GM12892 (cell line): ENCODE data around the gene PAN3.
"Not testable (repeated sequence)": the region's sequence is repeated elsewhere in the genome, so short reads cannot be mapped to it uniquely, and the experiment has no call there.

ENCODE experiments used
- DNase-seq: peaks from one replicate; pipeline ENCODE4 v3.0.0; 2011; ENCODE audit not compliant: insufficient read length
- FAIRE-seq: peaks from 2 replicates; lab custom pipeline; 2011; peaks lifted over from hg19 to GRCh38; lab: Jason Lieb, UNC
- POLR2A ChIP-seq: IDR thresholded peaks from 2 replicates; pipeline ENCODE4 v1.6.1; 2011; ENCODE audit warnings: low read depth, low read length, control low read depth
- POLR2AphosphoS5 ChIP-seq: IDR thresholded peaks from 2 replicates; pipeline ENCODE4 v1.6.1; 2011; ENCODE audit warnings: low read depth, low read length, control low read depth
- TAF1 ChIP-seq: IDR thresholded peaks from 2 replicates; pipeline ENCODE4 v1.6.1; 2011; ENCODE audit warnings: low read depth, mild to moderate bottlenecking, control low read depth, low read length, borderline replicate concordance

PAN3 gene

DNA sequence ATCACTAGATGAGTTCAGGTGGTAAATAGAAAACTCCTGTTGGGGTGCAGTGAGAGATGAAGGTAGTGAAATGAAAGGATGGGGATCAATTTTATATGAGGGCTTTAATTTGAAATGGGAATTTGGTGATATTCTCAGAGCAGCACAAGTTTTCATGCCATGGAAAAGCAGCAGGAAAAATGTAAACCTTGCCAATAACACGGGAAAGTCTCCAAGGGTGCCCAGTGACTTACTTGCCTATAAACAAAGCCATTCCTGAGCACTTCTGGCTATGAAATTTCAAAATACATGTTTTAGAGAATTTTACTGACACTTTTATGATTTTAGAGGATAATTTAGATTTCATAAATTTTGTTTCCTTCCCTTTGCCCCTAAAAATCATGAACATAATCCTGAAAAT is 21.6 kb upstream of the PAN3 start:
- DNase-seq: no peak
- no peak for FAIRE-seq
- TF ChIP-seq POLR2A: no peak
- TF ChIP-seq TAF1: no peak
- no peak for TF ChIP-seq POLR2AphosphoS5

DNA sequence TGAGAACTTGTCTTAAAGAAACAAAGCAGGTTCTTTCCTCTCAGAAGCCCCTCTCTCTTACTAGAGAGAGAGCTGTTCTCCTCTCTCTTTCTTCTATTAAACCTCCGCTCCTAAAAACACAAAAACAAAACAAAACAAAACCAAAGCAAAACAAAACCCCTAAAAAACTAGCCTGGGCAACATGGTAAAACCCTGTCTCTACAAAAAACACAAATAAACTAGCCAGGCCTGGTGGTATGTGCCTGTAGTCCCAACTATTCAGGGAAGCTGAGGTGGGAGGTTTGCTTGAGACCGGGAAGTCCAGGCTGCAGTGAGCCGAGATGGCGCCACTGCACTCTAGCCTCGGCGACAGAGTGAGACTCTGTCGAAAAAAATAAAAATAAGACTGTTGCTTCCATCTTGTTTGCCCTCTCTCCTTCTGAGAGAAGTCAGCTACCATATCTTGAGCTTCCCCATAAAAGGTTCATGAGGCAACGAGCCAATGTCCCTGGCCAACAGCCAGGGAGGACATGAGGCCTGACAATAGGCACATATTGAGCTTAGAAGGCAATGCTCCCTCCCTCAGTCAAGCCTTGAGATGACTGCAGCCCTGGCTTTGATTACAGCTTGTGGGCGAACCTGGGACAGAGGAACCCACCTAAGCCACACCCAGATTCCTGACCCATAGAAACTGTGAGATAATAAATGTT is 20.5 kb upstream of the PAN3 start:
- no peak for TF ChIP-seq TAF1
- no peak for TF ChIP-seq POLR2A
- TF ChIP-seq POLR2AphosphoS5: no peak
- FAIRE-seq (no peak), DNase-seq (no peak)

DNA sequence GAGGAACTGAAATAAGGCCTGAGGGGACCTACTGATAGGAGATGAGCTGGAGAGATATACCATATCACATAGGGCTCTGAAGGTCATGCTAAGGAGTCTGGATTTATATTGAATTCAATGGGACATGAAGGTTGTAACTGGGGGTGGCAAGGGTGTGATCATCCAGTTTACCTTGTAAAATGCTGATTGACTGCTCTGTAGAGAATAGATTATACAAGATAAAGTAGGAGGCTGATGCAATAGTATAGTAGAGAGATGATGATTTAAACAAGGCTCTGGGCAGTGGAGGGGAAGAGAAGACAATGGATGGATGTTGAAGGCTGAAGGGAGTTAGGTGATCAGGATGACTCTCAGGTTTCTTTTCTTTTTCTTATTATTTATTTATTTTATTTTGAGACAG is 18.0 kb upstream of the PAN3 start:
- FAIRE-seq: no peak
- TF ChIP-seq POLR2A: no peak
- TF ChIP-seq POLR2AphosphoS5: no peak
- no peak for TF ChIP-seq TAF1
- no peak for DNase-seq

DNA sequence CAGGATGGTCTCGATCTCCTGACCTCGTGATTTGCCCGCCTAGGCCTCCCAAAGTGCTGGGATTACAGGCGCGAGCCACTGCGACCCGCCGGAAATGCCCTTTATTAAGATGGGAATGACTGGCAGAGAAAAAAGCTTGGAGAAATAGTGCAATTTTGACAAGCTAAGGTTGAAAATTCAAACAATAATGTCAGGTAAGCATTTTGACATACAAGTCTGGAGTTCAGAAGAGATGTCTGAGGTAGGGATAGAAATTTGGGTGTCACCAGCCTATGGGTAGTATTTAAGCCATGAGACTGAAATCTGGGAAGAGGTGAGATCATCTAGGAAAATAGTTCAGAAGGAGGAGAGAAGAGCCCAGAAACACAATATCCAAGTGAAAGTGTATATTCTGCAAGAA is 17.1 kb upstream of the PAN3 start:
- FAIRE-seq (no peak), DNase-seq (no peak)
- TF ChIP-seq POLR2A (no peak), POLR2AphosphoS5 (no peak), TAF1 (no peak)

DNA sequence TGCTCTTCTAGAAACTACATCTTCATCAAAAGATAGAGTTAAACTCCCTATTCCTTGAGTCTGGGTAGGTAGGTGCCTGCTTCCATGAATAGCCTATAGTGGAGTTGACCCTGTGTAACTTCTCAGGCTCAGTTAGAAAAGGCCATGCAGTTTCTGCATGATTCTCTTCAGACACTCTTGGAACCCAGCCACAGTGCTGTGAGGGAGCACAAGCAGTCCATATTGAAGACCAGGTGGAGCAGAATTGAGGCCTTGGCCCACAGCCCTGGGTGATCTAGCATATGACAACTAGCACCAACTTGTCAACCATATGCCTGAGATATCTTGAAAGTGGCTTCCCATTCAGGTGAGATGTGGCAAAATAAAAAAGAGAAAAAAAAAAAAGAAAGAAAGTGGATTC is 10.3 kb upstream of the PAN3 start:
- FAIRE-seq: no peak
- TF ChIP-seq POLR2A (no peak), POLR2AphosphoS5 (no peak), TAF1 (no peak)

DNA sequence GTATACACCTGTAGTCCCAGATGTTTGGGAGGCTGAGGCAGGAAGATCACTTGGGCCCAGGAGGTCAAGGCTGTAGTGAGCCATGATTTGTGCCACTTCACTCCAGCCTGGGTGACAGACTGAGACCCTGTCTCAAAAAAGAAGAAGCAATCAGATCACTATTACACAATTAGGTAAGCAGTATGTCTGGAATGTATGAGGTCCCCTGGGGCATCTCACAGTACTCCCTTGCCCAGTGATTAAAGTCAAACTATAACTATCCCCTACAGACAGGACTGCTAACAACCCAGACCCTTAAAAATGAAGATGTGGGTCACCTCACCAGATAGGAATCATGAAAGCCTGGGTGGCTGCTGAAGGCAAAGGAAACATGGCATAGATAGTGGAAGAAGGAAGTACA is 9.4 kb upstream of the PAN3 start:
- DNase-seq (no peak), FAIRE-seq (no peak)
- TF ChIP-seq POLR2A (no peak), TAF1 (no peak), POLR2AphosphoS5 (no peak)

More for the DNA sequence above, 10.3 kb upstream of the PAN3 start:
- no peak for DNase-seq

DNA sequence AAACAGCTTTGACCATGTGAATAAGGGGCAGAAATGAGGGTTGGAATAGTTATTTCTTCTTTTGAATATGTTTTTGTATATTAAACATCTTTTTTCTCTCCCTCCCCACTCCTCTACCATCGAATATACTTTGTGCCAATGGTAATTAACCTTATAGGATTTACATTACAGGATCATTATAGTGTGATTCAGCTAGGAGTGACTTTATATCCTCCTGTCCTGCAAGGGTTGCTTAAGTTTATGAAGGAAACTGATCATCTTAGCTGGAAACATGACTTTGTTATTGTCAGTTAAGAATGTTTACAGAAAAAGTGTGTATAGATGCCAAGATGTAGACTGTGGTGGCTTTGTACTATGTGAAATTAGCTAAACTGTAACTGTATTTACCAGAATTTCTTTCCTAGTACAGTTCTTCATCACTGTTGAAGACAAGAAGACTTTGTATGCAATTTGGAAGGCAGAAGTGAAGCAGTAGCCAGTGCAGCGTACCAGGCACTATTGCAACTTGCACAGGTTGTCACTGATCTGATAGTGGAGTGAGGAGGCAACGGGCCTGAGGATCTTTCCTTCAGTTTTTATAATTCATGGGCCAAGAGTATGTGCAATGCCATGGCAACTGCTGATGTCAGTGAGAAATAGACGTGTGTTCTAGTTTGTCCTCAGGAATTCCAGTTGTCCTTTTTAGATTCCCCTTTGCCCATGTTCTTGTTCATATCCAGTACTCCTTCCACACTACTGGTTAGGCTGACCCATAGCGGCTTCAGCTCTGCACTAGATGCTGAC is 8.2 kb upstream of the PAN3 start:
- FAIRE-seq (no peak), DNase-seq (no peak)
- TF ChIP-seq TAF1 (no peak), POLR2A (no peak), POLR2AphosphoS5 (no peak)

DNA sequence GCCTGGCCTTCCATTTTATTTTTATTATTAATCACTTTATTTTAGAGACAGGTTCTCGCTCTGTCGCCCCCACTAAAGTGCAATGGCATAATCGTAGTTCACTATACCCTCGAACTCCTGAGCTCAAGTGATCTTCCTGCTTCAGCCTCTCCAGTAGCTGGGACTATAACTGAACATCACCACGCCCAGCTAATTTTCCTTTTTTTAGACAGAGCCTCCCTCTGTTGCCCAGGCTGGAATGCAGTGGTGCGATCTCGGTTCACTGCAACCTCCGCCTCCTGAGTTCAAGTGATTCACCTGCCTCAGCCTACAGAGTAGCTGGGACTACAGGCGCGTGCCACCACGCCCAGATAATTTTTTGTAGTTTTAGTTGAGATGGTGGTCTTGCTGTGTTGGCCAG is 6.7 kb upstream of the PAN3 start:
- TF ChIP-seq TAF1 (no peak), POLR2A (no peak), POLR2AphosphoS5 (no peak)
- DNase-seq (no peak), FAIRE-seq (no peak)

DNA sequence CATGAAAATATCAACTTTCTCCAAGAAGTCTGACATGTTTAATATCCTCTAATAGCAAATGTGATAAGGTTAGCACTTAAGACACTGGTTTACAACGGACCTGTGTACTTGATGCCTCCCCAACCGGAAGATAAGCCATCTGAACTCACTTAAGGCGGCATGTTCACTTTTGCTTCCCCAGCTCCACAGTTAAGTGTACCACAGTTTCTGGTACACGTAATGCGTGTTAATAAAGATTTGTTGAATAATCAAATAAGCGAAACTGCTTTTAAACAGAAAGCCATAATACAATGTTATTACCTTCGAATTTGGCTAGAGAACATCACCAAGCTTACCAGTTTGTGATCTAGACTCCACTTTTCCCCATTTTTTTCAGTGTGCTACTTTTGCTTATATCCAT is 1.4 kb upstream of the PAN3 start:
- peak; percentile 67 for FAIRE-seq
- DNase-seq: peak; percentile 13
- TF ChIP-seq POLR2A (peak; percentile 44; the same call in 1 of the 2 replicates), TAF1 (no peak)

DNA sequence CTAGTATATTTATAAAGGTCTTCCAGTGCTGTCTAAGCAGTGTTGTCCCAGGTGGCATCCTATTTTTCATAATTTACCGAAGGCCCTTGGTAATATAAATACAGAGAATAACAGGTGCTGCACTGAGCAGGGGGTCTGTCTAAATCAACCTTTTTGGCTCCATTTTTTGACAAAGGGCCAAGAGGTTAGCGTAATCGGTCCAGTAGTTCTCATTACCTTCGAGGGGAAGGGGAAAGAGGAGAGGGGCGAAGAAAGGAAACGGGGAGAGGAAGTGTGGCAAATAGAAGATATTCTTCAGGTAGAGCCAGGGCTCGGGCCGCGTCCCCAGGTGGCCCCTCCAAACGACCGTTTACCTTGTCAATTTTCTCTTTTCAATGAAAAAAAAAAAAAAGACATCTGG is 749 bp upstream of the PAN3 start:
- TF ChIP-seq TAF1 (no peak), POLR2A (no peak), POLR2AphosphoS5 (no peak)
- FAIRE-seq (peak; percentile 24), DNase-seq (no peak)

DNA sequence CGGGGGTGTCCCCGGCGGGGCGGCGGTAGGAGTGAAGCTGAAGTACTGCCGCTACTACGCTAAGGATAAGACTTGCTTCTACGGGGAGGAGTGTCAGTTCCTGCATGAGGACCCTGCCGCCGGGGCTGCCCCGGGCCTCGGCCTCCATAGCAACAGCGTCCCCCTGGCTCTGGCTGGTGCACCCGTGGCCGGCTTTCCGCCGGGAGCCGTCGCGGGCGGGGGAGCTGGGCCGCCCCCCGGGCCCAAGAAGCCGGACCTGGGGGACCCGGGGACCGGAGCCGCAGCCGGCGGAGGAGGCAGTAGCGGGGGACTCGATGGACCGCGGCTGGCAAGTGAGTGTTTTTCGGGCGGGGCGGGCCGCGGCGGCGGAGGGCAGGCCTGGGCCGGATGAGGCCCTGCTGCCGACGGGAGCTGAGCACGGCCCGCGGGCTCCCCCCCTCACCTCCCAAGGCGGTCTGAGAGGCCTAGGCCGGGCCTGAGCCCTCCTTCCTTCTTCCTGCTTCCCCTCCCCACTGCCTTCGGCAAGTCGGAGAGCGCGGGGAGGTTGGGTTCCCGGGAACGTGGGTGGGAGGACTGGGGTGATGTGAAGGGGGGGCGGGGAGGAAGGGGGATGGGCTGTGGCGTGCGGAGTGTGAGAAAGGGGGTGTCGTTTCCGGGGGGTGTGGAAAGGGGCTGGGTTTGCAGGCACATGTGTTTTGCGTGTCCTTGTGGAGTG is 568 bp downstream of the PAN3 start:
- DNase-seq (peak; percentile 53), FAIRE-seq (peak; percentile 76)
- TF ChIP-seq POLR2A: peak; percentile 80
- TF ChIP-seq POLR2AphosphoS5: peak; percentile 63
- TF ChIP-seq TAF1: no peak

DNA sequence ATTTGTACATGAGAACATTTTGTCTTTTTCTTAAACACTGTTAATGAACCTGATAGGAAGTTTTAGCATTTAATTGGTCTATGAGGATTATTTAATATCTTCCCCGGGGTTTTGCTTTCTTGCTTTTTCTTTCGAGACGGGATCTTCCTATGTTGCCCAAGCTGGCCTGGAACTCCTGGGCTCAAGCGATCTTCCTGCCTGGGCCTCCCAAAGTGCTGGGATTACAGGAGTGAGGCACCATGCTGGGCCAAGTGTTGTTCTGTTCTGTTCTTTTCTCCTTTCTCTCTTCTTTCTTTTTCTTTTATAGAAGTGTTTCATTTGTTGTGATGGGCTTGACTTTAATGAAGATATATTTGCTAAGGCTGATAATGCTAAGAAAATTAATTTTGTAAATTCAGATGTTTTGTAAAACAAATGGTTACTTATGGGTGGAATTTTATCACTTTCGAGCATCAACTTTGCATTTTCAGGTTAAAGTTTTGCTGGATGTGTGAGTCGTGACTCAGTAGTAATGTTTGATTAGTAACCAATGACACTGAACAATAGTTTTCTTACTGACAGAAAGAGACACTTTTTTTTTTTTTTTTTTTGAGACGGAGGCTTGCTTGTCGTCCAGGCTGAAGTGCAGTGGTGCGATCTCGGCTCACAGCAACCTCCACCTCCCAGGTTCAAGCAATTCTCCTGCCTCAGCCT is 2.2 kb downstream of the PAN3 start:
- FAIRE-seq: no peak
- no peak for DNase-seq
- TF ChIP-seq TAF1 (no peak), POLR2AphosphoS5 (no peak), POLR2A (no peak)

DNA sequence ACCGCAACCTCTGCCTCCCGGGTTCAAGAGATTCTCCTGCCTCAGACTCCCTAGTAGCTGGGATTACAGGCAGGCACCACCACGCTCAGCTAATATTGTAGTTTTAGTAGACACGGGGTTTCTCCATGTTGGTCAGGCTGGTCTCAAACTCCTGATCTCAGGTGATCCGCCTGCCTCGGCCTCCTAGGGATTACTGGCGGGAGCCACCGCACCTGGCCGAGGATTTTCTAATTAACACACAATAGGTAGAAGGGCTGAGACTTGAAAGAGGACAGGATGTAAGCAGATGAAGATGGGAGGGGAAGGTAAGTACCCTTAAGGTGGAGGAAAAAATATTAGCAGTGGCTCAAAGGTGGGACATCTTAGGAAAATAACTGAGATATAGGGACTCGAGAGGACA is 3.2 kb downstream of the PAN3 start:
- not testable (repeated sequence) for DNase-seq, FAIRE-seq
